ENCODE results near the gene NFYA. TPM values are rescaled to one million over a fixed set of nuclear protein-coding genes. Genes with fewer than 3 reads are reported as not detected.

The NFYA gene
- total RNA-seq, 6 experiments from 2014 or later, result 14.9 to 20.0 (median 16.7) TPM

GRCh38 chr6:41090841-41091761, 18.3 kb downstream of the NFYA start:
- Mint-ChIP-seq H3K36me3 (ENCODE audit: low read depth) (peaks cover 20% of the 10 kb centered on the region), H3K27me3 (ENCODE audit: insufficient read depth) (no peaks in the 10 kb centered on the region), H3K9me3 (no peaks in the 10 kb centered on the region), H3K4me3 (no peak overlapping the region), H3K4me1 (ENCODE audit: low read depth) (peaks cover 6% of the 10 kb centered on the region; the same call in 1 of the 2 replicates), H3K27ac (peak overlapping the region; percentile 1; the same call in 1 of the 2 replicates)
- DNase-seq, result no peak
- TF ChIP-seq, protein P1, sequence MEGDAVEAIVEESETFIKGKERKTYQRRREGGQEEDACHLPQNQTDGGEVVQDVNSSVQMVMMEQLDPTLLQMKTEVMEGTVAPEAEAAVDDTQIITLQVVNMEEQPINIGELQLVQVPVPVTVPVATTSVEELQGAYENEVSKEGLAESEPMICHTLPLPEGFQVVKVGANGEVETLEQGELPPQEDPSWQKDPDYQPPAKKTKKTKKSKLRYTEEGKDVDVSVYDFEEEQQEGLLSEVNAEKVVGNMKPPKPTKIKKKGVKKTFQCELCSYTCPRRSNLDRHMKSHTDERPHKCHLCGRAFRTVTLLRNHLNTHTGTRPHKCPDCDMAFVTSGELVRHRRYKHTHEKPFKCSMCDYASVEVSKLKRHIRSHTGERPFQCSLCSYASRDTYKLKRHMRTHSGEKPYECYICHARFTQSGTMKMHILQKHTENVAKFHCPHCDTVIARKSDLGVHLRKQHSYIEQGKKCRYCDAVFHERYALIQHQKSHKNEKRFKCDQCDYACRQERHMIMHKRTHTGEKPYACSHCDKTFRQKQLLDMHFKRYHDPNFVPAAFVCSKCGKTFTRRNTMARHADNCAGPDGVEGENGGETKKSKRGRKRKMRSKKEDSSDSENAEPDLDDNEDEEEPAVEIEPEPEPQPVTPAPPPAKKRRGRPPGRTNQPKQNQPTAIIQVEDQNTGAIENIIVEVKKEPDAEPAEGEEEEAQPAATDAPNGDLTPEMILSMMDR (IDR thresholded peaks at IDR 0.05), result no peak

- Mint-ChIP-seq H3K27ac (no peak overlapping the region), H3K4me3 (no peak overlapping the region), H3K9me3 (no peaks in the 10 kb centered on the region), H3K27me3 (ENCODE audit: insufficient read depth) (no peaks in the 10 kb centered on the region), H3K36me3 (ENCODE audit: low read depth) (peaks cover 34% of the 10 kb centered on the region), H3K4me1 (ENCODE audit: low read depth) (peaks cover 19% of the 10 kb centered on the region)
- TF ChIP-seq, protein P1 (IDR thresholded peaks at IDR 0.05), result peak; percentile 73
- DNase-seq, result peak; percentile 44
These were observed 19.8 kb downstream of the NFYA start for GRCh38 chr6:41092421-41093140.

- Mint-ChIP-seq H3K27ac (no peak overlapping the region), H3K4me3 (no peak overlapping the region), H3K4me1 (ENCODE audit: low read depth) (peaks cover 30% of the 10 kb centered on the region), H3K9me3 (no peaks in the 10 kb centered on the region), H3K36me3 (ENCODE audit: low read depth) (peaks cover 43% of the 10 kb centered on the region), H3K27me3 (ENCODE audit: insufficient read depth) (no peaks in the 10 kb centered on the region)
- TF ChIP-seq, protein P1 (IDR thresholded peaks at IDR 0.05), result no peak
- DNase-seq, result peak; percentile 34
These were observed 21.0 kb downstream of the NFYA start for GRCh38 chr6:41093729-41094128.

- no peaks in the 10 kb centered on the region for H3K9me3 Mint-ChIP-seq
- peaks cover 36% of the 10 kb centered on the region for H3K4me1 Mint-ChIP-seq (ENCODE audit: low read depth)
- H3K27me3 Mint-ChIP-seq (ENCODE audit: insufficient read depth), result no peaks in the 10 kb centered on the region
- peaks cover 50% of the 10 kb centered on the region for H3K36me3 Mint-ChIP-seq (ENCODE audit: low read depth)
- H3K4me3 Mint-ChIP-seq, result peak overlapping the region; percentile 33
- peak; percentile 65 for DNase-seq
- TF ChIP-seq, protein P1 (IDR thresholded peaks at IDR 0.05), result no peak
- H3K27ac Mint-ChIP-seq, result peak overlapping the region; percentile 79
These were observed 24.8 kb downstream of the NFYA start for GRCh38 chr6:41097467-41098090.

GRCh38 chr6:41098366-41098765, 25.6 kb downstream of the NFYA start:
- DNase-seq, result no peak
- H3K9me3 Mint-ChIP-seq, result no peaks in the 10 kb centered on the region
- peak overlapping the region; percentile 16 for H3K4me3 Mint-ChIP-seq
- H3K4me1 Mint-ChIP-seq (ENCODE audit: low read depth), result peaks cover 36% of the 10 kb centered on the region
- peak overlapping the region; percentile 79 for H3K27ac Mint-ChIP-seq
- TF ChIP-seq, protein P1 (IDR thresholded peaks at IDR 0.05), result no peak
- peaks cover 50% of the 10 kb centered on the region for H3K36me3 Mint-ChIP-seq (ENCODE audit: low read depth)
- no peaks in the 10 kb centered on the region for H3K27me3 Mint-ChIP-seq (ENCODE audit: insufficient read depth)
